ENCODE measurements around the gene SLC3A2.
"Not testable (repeated sequence)": the region's sequence is repeated elsewhere in the genome, so short reads cannot be mapped to it uniquely, and the experiment has no call there.

Gene SLC3A2

DNA sequence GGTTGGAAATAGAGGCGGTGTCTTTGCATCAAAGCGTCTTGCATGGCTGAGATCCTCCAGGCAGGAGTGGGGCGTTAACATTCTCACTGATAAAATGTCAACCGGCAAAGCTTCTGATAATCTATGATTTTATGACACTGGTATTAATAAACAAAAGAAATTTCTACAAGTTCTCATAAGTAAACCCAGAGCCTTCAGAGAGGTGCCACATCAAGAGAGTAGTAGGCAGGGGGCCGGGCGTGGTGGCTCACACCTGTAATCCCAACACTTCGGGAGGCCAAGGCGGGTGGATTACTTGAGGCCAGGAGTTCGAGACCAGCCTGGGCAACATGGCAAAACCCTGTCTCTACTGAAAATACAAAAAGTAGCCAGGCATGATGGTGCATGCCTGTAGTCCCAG, 37.8 kb upstream of the SLC3A2 start:
- peak overlapping the region; percentile 73 for H3K4me3 ChIP-seq (ENCODE audit: low read length)
- H3K9ac ChIP-seq (ENCODE audit: low read length) = not testable (repeated sequence)

DNA sequence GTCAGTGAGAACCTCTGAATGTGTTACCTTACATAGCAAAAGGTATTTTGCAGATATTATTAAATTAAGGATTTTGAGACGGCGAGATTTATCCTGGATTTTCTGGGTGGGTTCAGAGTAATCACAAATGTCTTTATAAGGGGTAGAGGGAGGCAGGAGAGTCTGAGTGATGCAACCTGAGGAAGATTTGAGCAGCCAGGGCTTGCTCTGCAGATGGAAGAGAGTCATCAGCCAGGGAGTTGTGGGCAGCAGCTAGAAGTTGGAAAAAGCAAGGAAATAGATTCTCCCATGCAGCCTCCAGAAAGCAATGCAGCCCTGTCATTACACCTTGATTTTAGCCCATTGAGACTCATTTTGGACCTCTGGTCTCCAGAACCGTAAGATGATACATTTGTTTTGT, 37.2 kb upstream of the SLC3A2 start:
- Histone ChIP-seq H3K4me3 (ENCODE audit: low read length) (no peak overlapping the region), H3K27ac (ENCODE audit: low read depth, low read length) (no peak overlapping the region), H3K27me3 (ENCODE audit: control insufficient read depth, insufficient read depth, low read length) (no peaks in the 10 kb centered on the region), H3K4me1 (ENCODE audit: control insufficient read depth, insufficient read depth, low read length) (peaks cover 12% of the 10 kb centered on the region), H3K9ac (ENCODE audit: low read length) (no peak overlapping the region), H3K36me3 (ENCODE audit: control insufficient read depth, insufficient read depth, low read length) (no peaks in the 10 kb centered on the region)

More for the DNA sequence above, 37.8 kb upstream of the SLC3A2 start:
- H3K27ac ChIP-seq (ENCODE audit: low read depth, low read length) = peak overlapping the region; percentile 100
- not testable (repeated sequence) for H3K27me3 ChIP-seq (ENCODE audit: control insufficient read depth, insufficient read depth, low read length); H3K36me3 ChIP-seq (ENCODE audit: control insufficient read depth, insufficient read depth, low read length)
- peaks cover 12% of the 10 kb centered on the region for H3K4me1 ChIP-seq (ENCODE audit: control insufficient read depth, insufficient read depth, low read length)

DNA sequence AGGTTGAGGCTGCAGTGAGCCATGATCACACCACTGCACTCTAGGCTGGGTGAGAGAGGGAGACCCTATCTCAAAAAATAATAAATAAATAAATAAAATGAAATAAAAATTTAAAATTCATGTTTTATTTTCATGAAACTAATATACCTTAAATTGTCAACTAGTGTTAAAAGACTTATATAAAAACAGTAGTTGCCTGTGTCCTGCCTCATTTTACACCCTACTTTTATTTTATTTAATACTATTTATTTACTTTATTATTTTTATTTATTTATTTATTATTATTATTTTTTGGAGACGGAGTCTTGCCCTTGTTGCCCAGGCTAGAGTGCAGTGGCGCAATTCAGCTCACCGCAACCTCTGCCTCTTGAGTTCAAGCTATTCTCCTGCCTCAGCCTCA, 36.5 kb upstream of the SLC3A2 start:
- Histone ChIP-seq H3K27me3 (ENCODE audit: control insufficient read depth, insufficient read depth, low read length) (no peaks in the 10 kb centered on the region), H3K4me3 (ENCODE audit: low read length) (no peak overlapping the region), H3K4me1 (ENCODE audit: control insufficient read depth, insufficient read depth, low read length) (peaks cover 9% of the 10 kb centered on the region), H3K36me3 (ENCODE audit: control insufficient read depth, insufficient read depth, low read length) (no peaks in the 10 kb centered on the region), H3K9ac (ENCODE audit: low read length) (no peak overlapping the region), H3K27ac (ENCODE audit: low read depth, low read length) (no peak overlapping the region)

DNA sequence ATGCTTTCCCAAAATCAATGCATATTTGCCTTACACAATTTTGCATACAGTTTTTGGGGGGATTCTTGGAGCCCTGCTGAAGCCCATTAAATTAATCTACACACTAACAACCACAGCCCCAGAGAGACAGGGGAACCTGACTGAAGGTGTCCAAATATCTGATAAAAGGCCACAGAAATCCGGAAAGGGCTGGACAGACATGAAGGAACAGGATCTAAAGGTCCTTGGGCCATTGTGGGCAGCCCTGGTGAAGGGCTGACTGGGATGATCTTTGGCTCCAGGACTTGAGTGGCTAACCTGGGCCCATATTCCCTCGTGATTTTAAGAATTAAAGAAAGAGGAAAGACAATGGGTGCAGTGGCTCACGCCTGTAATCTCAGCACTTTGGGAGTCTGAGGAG, 34.5 kb upstream of the SLC3A2 start:
- no peaks in the 10 kb centered on the region for H3K36me3 ChIP-seq (ENCODE audit: control insufficient read depth, insufficient read depth, low read length)
- H3K9ac ChIP-seq (ENCODE audit: low read length) = no peak overlapping the region
- peaks cover 9% of the 10 kb centered on the region for H3K4me1 ChIP-seq (ENCODE audit: control insufficient read depth, insufficient read depth, low read length)
- H3K27me3 ChIP-seq (ENCODE audit: control insufficient read depth, insufficient read depth, low read length) = no peaks in the 10 kb centered on the region
- no peak overlapping the region for H3K4me3 ChIP-seq (ENCODE audit: low read length)
- H3K27ac ChIP-seq (ENCODE audit: low read depth, low read length) = no peak overlapping the region

DNA sequence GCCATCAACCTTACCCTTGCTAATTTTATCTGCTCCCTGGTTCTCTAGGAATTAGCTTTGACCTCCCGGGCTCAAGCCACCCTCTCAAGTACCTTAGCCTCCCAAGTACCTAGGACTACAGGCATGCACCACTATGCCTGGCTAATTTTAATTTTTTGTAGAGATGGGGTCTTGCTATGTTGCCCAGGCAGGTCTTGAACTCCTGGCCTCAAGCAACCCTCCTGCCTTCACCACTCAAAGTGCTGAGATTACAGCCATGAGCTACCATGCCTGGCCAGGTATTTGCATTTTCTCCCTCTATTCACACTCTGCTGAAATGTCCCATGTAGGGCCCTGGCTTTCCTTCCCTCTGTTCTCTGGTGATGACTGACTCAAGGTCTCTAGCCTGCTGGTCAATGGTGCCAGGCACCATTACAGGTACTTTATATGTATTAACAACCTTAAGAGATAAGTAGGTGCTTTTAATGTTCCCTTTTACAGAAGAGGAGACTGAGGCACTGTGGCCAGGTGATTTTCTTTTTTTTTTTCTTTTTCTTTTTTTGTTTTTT, 32.9 kb upstream of the SLC3A2 start:
- H3K4me1 ChIP-seq (ENCODE audit: control insufficient read depth, insufficient read depth, low read length) = no peaks in the 10 kb centered on the region
- no peak overlapping the region for H3K4me3 ChIP-seq (ENCODE audit: low read length)
- H3K9ac ChIP-seq (ENCODE audit: low read length) = no peak overlapping the region
- H3K27me3 ChIP-seq (ENCODE audit: control insufficient read depth, insufficient read depth, low read length) = no peaks in the 10 kb centered on the region
- H3K36me3 ChIP-seq (ENCODE audit: control insufficient read depth, insufficient read depth, low read length) = peaks cover 9% of the 10 kb centered on the region
- H3K27ac ChIP-seq (ENCODE audit: low read depth, low read length) = no peak overlapping the region

DNA sequence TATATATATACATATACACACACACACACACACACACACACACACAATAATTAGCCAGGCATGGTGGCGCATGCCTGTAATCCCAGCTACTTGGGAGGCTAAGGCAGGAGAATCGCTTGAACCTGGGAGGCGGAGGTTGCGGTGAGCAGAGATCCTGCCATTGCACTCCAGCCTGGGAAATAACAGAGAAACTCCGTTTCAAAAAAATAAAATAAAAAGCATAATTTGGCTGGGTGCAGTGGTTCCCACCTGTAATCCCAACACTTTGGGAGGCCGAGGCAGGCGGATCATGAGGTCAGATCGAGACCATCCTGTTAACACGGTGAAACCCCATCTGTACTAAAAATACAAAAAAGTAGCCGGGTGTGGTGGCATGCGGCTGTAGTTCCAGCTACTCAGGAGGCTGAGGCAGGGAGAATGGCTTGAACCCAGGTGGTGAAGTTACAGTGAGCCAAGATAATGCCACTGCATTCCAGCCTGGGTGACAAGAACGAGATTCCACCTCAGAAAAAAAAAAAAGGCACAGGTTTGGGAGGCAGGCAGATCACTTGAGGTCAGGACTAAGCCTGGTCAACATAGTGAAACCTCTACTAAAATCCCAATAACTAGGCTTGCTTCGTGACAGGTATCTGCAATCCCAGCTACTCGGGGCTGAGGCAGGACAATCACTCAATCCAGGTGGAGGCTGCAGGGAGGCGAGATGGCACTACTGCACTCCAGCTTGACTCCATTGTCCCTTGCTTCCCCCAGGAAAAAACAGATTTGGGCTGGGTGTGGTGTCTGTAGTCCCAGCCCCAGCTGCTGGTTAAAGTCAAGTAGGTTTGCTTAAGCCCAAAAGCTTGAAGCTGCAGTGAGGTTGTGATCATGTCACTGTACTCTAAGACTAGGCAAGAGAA, 29.5 kb upstream of the SLC3A2 start:
- H3K4me3 ChIP-seq (ENCODE audit: low read length) = no peak overlapping the region
- no peak overlapping the region for H3K27ac ChIP-seq (ENCODE audit: low read depth, low read length)
- H3K4me1 ChIP-seq (ENCODE audit: control insufficient read depth, insufficient read depth, low read length) = peaks cover 17% of the 10 kb centered on the region
- peaks cover 17% of the 10 kb centered on the region for H3K36me3 ChIP-seq (ENCODE audit: control insufficient read depth, insufficient read depth, low read length)
- no peak overlapping the region for H3K9ac ChIP-seq (ENCODE audit: low read length)
- H3K27me3 ChIP-seq (ENCODE audit: control insufficient read depth, insufficient read depth, low read length) = no peaks in the 10 kb centered on the region

DNA sequence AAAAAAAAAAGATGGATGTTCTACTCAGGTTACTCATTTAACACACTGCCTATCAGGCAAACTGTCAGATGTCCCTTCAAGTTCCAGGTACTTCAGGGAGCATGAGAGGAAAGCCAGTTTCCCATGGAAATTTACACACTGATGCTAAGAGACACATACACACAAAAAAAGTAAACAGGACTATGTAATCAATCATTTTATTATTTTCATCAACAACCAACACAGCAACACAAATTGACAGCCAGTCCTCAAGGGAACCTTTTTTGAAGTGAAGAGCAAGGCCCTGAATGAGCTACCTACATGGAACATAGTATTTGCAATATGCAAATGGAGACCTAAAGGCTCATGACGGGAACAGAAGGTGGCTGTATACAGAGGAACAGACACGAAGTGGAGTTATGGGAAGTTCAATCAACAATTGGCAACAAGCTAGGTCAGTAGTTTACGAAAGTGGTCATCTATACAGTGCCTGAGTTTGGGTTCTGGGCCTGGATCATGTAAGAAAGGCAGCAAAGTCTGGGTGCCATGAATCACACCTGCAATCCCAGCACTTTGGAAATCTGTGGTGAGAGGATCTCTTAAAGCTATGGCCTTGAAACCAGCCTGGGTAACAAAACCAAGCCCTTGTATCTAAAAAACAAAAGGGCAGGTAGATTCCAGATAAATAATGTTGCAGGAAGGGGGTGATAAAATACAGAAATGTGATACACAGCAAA, 28.7 kb upstream of the SLC3A2 start:
- Histone ChIP-seq H3K4me3 (ENCODE audit: low read length) (no peak overlapping the region), H3K27me3 (ENCODE audit: control insufficient read depth, insufficient read depth, low read length) (no peaks in the 10 kb centered on the region), H3K36me3 (ENCODE audit: control insufficient read depth, insufficient read depth, low read length) (peaks cover 17% of the 10 kb centered on the region), H3K9ac (ENCODE audit: low read length) (no peak overlapping the region), H3K4me1 (ENCODE audit: control insufficient read depth, insufficient read depth, low read length) (peaks cover 17% of the 10 kb centered on the region), H3K27ac (ENCODE audit: low read depth, low read length) (no peak overlapping the region)

DNA sequence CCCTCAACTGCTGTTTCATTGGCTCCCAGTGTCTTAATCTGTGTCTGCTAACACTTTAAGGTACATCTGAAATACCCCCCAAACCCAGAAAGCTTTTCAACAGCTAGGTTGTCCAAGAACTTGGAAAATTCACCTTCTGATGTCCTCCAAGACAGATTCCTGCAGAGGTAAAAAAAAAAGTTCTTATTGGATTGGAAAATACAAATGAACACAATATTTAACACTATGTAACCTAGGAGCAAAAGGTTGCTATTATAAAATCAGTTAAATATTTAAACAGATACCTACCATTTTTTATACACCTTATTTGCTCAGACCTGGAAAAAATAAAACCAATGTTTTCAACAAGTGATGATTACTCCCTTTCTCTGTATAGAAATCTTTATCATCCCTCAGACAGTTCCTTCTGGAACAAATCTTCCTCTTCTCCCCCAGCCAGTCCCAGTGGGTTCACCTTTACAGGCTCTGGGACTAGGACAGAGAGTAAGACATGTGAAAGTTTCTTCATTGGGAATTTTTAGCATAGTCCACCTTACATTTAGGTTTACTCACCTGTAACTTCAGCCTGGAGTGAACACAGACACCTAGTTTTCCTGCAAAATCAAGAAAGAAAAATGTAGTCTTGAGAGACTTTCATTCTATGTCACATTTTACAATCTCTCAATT, 28.0 kb upstream of the SLC3A2 start:
- no peak overlapping the region for H3K27ac ChIP-seq (ENCODE audit: low read depth, low read length)
- no peak overlapping the region for H3K4me3 ChIP-seq (ENCODE audit: low read length)

DNA sequence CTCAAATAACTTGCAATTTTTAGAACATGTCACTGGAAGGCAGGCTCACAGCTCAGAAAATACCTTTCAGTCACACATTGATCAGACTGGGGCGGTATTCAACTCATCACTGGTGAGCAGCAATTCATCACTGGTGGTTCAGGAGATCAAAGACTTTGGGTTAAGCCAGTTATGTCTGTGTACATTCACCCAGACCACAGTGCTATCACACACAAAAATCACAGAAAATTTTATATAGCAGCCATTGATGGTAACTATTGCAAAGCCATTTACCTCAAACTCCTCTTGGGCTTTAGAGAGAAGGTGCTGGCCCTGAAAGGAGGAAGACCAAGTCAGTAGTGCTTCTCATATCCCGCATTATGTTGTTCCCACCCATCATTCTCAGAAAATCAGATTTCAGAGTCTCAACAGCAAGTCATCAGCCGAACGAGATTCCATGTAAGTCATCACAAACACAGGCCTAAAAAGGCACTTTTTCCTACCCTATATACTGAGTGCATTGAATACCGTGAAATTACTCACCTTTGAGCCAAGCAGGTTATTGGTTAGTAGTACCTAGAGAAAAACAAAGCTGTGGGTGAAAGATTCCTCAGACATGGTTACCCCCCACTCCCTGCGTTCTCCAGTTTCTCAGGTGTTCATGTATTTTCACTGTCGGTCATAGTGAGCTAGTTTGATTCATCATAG, 27.3 kb upstream of the SLC3A2 start:
- Histone ChIP-seq H3K9ac (ENCODE audit: low read length) (no peak overlapping the region), H3K4me1 (ENCODE audit: control insufficient read depth, insufficient read depth, low read length) (peaks cover 17% of the 10 kb centered on the region), H3K36me3 (ENCODE audit: control insufficient read depth, insufficient read depth, low read length) (peaks cover 17% of the 10 kb centered on the region), H3K4me3 (ENCODE audit: low read length) (peak overlapping the region; percentile 39), H3K27ac (ENCODE audit: low read depth, low read length) (no peak overlapping the region), H3K27me3 (ENCODE audit: control insufficient read depth, insufficient read depth, low read length) (no peaks in the 10 kb centered on the region)

More for the DNA sequence above, 28.0 kb upstream of the SLC3A2 start:
- no peaks in the 10 kb centered on the region for H3K27me3 ChIP-seq (ENCODE audit: control insufficient read depth, insufficient read depth, low read length)
- H3K4me1 ChIP-seq (ENCODE audit: control insufficient read depth, insufficient read depth, low read length) = peaks cover 17% of the 10 kb centered on the region
- H3K9ac ChIP-seq (ENCODE audit: low read length) = no peak overlapping the region
- peaks cover 17% of the 10 kb centered on the region for H3K36me3 ChIP-seq (ENCODE audit: control insufficient read depth, insufficient read depth, low read length)

DNA sequence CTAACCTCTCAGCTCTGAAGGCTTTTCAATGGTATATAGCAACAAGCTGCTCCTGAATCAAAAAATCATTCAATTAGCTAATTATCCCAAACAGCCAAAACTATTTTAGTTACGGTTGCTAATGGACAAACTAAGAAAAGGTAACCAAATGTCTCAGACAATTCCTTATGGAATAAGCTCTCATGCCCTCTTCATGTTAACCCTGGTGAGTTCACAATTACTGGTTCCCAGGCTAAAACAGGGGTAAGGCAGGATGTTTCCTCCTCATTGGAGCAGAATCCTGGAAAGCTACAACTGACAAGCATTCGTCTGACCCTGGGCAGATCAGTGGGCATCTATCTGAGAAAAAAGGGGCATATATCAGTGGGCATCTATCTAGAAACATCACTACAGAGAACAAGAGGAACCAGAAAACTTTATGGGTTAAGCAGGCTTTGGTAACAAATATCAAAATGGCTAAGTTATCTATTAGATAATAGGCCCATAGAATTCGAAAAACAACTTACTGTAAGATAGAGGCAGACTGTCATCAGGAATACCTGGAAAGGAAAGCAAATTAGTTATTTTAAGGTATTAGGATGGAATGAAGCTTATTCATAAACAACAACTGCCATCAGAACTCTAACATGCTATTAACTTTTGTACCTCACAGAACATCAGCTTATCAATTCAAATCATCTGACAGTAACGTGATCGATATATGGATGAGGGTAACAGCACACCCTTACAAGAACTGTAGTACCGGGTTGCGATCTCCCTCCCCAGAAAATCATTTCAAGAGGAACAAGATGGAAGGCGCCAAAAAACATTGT, 26.5 kb upstream of the SLC3A2 start:
- H3K27ac ChIP-seq (ENCODE audit: low read depth, low read length) = no peak overlapping the region
- peaks cover 17% of the 10 kb centered on the region for H3K4me1 ChIP-seq (ENCODE audit: control insufficient read depth, insufficient read depth, low read length)
- H3K4me3 ChIP-seq (ENCODE audit: low read length) = peak overlapping the region; percentile 83
- H3K36me3 ChIP-seq (ENCODE audit: control insufficient read depth, insufficient read depth, low read length) = peaks cover 17% of the 10 kb centered on the region
- no peaks in the 10 kb centered on the region for H3K27me3 ChIP-seq (ENCODE audit: control insufficient read depth, insufficient read depth, low read length)
- no peak overlapping the region for H3K9ac ChIP-seq (ENCODE audit: low read length)

DNA sequence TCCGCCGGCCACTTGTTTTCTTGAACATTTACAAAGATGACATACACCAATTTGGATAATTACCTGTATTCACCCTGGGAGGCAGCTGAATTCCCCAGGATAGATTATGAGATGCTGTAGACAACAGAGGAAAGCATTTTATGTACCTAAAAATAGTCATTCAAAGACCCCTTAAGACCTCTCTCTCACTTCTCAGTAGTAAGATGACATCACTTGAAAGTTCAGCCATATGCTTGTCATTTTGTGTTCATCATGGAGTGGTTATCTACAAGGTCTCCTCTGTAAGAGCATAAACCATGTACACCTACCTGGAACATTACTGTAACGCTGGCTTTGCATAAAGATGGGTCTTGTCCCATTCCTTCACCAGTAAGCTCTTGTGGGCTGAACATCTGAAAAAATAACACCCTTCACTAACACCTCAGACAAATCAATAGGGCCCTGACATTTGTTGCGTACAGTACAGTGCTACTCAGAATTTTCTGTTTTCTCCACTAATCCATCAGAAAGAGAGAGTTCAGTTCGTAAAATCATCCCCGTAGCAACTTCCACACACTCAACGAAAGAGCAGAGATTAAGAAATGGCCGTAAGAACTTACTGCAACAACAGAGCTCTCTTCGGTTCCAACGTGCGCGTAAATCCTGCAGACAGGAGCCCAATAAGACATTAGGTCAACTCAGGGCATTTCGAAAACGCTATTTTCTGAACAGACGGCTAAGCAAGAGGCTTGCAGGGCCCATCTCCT, 25.7 kb upstream of the SLC3A2 start:
- Histone ChIP-seq H3K27ac (ENCODE audit: low read depth, low read length) (peak overlapping the region; percentile 79), H3K4me3 (ENCODE audit: low read length) (peak overlapping the region; percentile 83), H3K4me1 (ENCODE audit: control insufficient read depth, insufficient read depth, low read length) (peaks cover 17% of the 10 kb centered on the region), H3K36me3 (ENCODE audit: control insufficient read depth, insufficient read depth, low read length) (peaks cover 17% of the 10 kb centered on the region), H3K27me3 (ENCODE audit: control insufficient read depth, insufficient read depth, low read length) (no peaks in the 10 kb centered on the region), H3K9ac (ENCODE audit: low read length) (peak overlapping the region; percentile 59)

All from rectal smooth muscle tissue (tissue), 1 donor.